Esophagus muscularis mucosa (tissue), 4 donors: Measurements from ENCODE around the gene CS.

Source experiments
- EP300 ChIP-seq: sonication (generic); formaldehyde crosslinking; IDR thresholded peaks from one replicate; pipeline ENCODE4 v1.6.1; 2017; ENCODE audit warnings: antibody characterized with exemption
- POLR2A ChIP-seq: fragments of 450-650 bp; IDR thresholded peaks from one replicate; pipeline ENCODE4 v1.6.1; 2017; ENCODE audit warnings: antibody characterized with exemption, moderate library complexity, mild to moderate bottlenecking, low read depth
- TF ChIP-seq, protein P1 (sequence below), 3 experiments: fragments of 200-600 bp in 2 of 3; fragments of 450-650 bp in 1 of 3; sonication (generic) in 2 of 3; IDR thresholded peaks; one replicate each; pipeline ENCODE4 v1.5.1; 2017 to 2019; ENCODE audit warnings: antibody characterized with exemption in 3 of 3, mild to moderate bottlenecking in 2 of 3, moderate library complexity in 1 of 3

DNA sequence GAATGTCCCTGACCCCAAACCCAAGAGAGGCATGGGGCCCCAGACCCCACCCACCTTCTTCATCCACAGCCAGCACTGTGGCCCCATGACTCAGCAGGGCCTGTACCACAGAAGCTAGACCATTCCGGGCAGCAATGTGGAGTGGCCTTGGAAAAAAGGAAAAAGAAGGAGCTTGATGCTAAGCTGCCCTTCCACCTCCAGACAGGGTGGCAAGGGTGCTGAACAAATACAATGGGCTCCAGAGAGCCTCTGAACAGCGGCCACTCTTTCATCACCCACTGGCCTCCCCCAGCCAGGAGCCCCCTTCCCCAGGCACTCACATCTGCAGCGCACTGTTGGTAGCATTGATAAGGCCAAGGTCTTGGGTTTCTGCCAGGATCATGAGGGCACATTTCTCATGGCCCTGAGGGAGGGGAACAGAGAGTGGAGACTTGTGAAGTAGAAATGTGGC, 56.4 kb downstream of the CS start:
- TF ChIP-seq, protein P1, sequence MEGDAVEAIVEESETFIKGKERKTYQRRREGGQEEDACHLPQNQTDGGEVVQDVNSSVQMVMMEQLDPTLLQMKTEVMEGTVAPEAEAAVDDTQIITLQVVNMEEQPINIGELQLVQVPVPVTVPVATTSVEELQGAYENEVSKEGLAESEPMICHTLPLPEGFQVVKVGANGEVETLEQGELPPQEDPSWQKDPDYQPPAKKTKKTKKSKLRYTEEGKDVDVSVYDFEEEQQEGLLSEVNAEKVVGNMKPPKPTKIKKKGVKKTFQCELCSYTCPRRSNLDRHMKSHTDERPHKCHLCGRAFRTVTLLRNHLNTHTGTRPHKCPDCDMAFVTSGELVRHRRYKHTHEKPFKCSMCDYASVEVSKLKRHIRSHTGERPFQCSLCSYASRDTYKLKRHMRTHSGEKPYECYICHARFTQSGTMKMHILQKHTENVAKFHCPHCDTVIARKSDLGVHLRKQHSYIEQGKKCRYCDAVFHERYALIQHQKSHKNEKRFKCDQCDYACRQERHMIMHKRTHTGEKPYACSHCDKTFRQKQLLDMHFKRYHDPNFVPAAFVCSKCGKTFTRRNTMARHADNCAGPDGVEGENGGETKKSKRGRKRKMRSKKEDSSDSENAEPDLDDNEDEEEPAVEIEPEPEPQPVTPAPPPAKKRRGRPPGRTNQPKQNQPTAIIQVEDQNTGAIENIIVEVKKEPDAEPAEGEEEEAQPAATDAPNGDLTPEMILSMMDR (IDR thresholded peaks at IDR 0.05): no peak
- no peak for TF ChIP-seq POLR2A
- no peak for TF ChIP-seq EP300
